ENCODE data around the gene C1QB. TPM values are rescaled to one million over a fixed set of nuclear protein-coding genes. Genes with fewer than 3 reads are reported as not detected.

C1QB gene
- total and polyA plus RNA-seq, 2 experiments from 2014 or later = not detected

GRCh38 chr1:22699681-22700520, 46.9 kb downstream of the C1QB start:
- Histone ChIP-seq H3K9me2 (ENCODE audit: insufficient read depth) (no peaks in the 10 kb centered on the region), H3K4me2 (no peak overlapping the region), H3K4me1 (ENCODE audit: insufficient read depth) (no peaks in the 10 kb centered on the region), H3K36me3 (ENCODE audit: insufficient read depth) (no peaks in the 10 kb centered on the region), H2AFZ (peak overlapping the region; percentile 72; the same call in 1 of the 2 replicates), H3K4me3 (no peak overlapping the region), H3K27me3 (ENCODE audit: insufficient read depth) (no peaks in the 10 kb centered on the region), H4K20me1 (replicated peaks; ENCODE audit: insufficient read depth) (no peaks in the 10 kb centered on the region), H3K79me2 (replicated peaks; ENCODE audit: insufficient read depth) (no peaks in the 10 kb centered on the region), H3K27ac (ENCODE audit: low read depth) (no peak overlapping the region), H3F3A (replicated peaks; ENCODE audit: low read depth) (no peaks in the 10 kb centered on the region)
- Mint-ChIP-seq H3K9me3 (no peaks in the 10 kb centered on the region), H3K4me1 (no peaks in the 10 kb centered on the region), H3K27ac (no peak overlapping the region), H3K27me3 (ENCODE audit: insufficient read depth, low read depth, poor library complexity) (peaks cover 16% of the 10 kb centered on the region), H3K4me3 (no peak overlapping the region), H3K36me3 (ENCODE audit: low read depth) (no peaks in the 10 kb centered on the region)
- ATAC-seq (no peak), DNase-seq (ENCODE audit: low spot score) (no peak)
- TF ChIP-seq JUNB (IDR thresholded peaks at IDR 0.05; ENCODE audit: unreplicated experiment) = no peak
- no peak for TF ChIP-seq STAT1 (IDR thresholded peaks at IDR 0.05; ENCODE audit: unreplicated experiment)
- no peak for TF ChIP-seq ZNF331 (CRISPR knock-in tag; IDR thresholded peaks at IDR 0.05; ENCODE audit: low read depth)
- TF ChIP-seq CTCF (conservative IDR thresholded peaks at IDR 0.05; ENCODE audit: low read depth in 2 of 2) = no peak

GRCh38 chr1:22702296-22703085, 49.5 kb downstream of the C1QB start:
- Mint-ChIP-seq H3K36me3 (ENCODE audit: low read depth) (no peaks in the 10 kb centered on the region), H3K9me3 (no peaks in the 10 kb centered on the region), H3K4me3 (no peak overlapping the region), H3K27me3 (ENCODE audit: insufficient read depth, low read depth, poor library complexity) (peaks cover 17% of the 10 kb centered on the region), H3K27ac (no peak overlapping the region), H3K4me1 (no peaks in the 10 kb centered on the region)
- Histone ChIP-seq H3F3A (replicated peaks; ENCODE audit: low read depth) (no peaks in the 10 kb centered on the region), H3K9me2 (ENCODE audit: insufficient read depth) (no peaks in the 10 kb centered on the region), H3K27me3 (ENCODE audit: insufficient read depth) (no peaks in the 10 kb centered on the region), H3K4me2 (no peak overlapping the region), H3K4me1 (ENCODE audit: insufficient read depth) (no peaks in the 10 kb centered on the region), H3K79me2 (replicated peaks; ENCODE audit: insufficient read depth) (no peaks in the 10 kb centered on the region), H3K36me3 (ENCODE audit: insufficient read depth) (no peaks in the 10 kb centered on the region), H3K27ac (ENCODE audit: low read depth) (no peak overlapping the region), H3K4me3 (no peak overlapping the region), H4K20me1 (replicated peaks; ENCODE audit: insufficient read depth) (no peaks in the 10 kb centered on the region), H2AFZ (no peak overlapping the region)
- no peak for ATAC-seq
- DNase-seq (ENCODE audit: low spot score) = no peak
- TF ChIP-seq ZNF331 (CRISPR knock-in tag; IDR thresholded peaks at IDR 0.05; ENCODE audit: low read depth) (no peak), ZNF462 (CRISPR knock-in tag; IDR thresholded peaks at IDR 0.05) (no peak), POLR2AphosphoS5 (IDR thresholded peaks at IDR 0.05; ENCODE audit: low read depth) (no peak), ETS1 (IDR thresholded peaks at IDR 0.05) (no peak), JUNB (IDR thresholded peaks at IDR 0.05; ENCODE audit: unreplicated experiment) (no peak), NANOG (IDR thresholded peaks at IDR 0.05; ENCODE audit: borderline replicate concordance) (no peak), EZH2 (IDR thresholded peaks at IDR 0.05; ENCODE audit: low read depth, unreplicated experiment) (no peak)

Measured in GM23338 (cell line).